Measurements from ENCODE around the gene CPED1. TPM values are rescaled to one million over a fixed set of nuclear protein-coding genes. Genes with fewer than 3 reads are reported as not detected.
"Not testable (repeated sequence)": the region's sequence is repeated elsewhere in the genome, so short reads cannot be mapped to it uniquely, and the experiment has no call there.

Gene CPED1
- total and polyA plus RNA-seq, 2 donors (not counting 1 experiment from before 2014, with no cell fraction given): 70.2 to 196 TPM

DNA sequence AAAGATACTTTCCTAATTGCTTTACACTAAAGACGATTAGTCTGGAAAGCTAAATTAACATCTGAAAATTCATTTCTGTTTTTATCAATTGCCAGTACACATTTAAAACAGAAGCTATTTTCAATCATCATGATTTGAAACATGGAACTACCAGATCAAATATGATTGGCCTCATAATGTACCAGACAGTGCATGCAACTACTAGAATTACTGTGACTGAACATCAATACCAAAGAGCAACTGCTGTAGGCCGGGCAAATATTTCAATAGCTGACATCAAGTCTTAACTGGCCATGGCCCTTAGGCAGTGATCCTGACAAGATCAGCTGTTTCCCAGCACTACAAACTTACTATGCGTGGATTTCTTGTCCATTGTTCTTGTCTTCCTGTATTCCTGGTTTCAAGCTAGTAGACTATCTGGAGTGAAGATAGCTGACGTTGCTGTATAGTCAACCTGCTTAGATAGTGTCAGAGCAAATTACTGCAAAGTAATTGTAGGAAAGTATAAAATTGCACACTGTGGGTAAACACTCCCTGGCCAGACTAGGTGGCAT is 318.6 kb downstream of the CPED1 start:
- no peaks in the 10 kb centered on the region for H3K9me3 ChIP-seq (ENCODE audit: control insufficient read depth, insufficient read depth, low read depth, low read length)
- no peak for DNase-seq (ENCODE audit: low read depth in 2 of 2)

DNA sequence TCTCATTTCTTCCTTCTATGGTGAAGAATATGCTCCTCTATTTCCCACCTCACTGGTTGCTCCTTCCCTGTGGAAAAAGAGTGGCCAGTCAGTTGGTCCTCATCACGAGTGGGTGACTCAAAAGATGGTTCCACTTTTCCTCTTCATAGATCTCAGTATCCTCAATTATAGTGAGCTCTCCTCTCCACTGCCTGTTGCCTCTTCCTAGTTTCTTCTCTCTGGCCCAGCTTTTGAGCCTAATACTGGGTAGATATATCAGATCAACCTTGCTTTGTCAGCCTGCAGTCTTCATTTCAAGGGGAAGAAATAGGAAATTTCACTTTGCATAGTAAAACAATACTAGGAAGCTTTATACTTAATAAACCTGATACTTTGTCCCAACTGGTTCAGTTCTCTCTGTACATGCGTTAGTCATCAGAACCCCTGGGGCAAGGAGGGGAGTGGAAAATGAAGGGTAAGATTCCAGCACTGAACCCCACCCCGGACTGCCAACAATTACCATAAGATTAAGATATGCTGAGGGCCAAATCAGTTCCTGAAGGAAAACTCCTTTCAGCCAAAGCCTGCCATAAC is 324.8 kb downstream of the CPED1 start:
- no peaks in the 10 kb centered on the region for H3K79me2 ChIP-seq (ENCODE audit: control insufficient read depth, insufficient read depth, low read length)
- H3K36me3 ChIP-seq (ENCODE audit: control insufficient read depth, insufficient read depth, low read length): no peaks in the 10 kb centered on the region
- H3K27ac ChIP-seq (ENCODE audit: insufficient read depth, low read length): no peak overlapping the region
- H3K4me2 ChIP-seq (ENCODE audit: extremely low read depth, insufficient read depth, low read length): no peak overlapping the region
- no peak overlapping the region for H2AFZ ChIP-seq (ENCODE audit: low read length)
- no peaks in the 10 kb centered on the region for H4K20me1 ChIP-seq (ENCODE audit: control insufficient read depth, extremely low read depth, insufficient read depth, low read length)
- DNase-seq (ENCODE audit: low read depth in 2 of 2): no peak
- TF ChIP-seq, protein P1, sequence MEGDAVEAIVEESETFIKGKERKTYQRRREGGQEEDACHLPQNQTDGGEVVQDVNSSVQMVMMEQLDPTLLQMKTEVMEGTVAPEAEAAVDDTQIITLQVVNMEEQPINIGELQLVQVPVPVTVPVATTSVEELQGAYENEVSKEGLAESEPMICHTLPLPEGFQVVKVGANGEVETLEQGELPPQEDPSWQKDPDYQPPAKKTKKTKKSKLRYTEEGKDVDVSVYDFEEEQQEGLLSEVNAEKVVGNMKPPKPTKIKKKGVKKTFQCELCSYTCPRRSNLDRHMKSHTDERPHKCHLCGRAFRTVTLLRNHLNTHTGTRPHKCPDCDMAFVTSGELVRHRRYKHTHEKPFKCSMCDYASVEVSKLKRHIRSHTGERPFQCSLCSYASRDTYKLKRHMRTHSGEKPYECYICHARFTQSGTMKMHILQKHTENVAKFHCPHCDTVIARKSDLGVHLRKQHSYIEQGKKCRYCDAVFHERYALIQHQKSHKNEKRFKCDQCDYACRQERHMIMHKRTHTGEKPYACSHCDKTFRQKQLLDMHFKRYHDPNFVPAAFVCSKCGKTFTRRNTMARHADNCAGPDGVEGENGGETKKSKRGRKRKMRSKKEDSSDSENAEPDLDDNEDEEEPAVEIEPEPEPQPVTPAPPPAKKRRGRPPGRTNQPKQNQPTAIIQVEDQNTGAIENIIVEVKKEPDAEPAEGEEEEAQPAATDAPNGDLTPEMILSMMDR (conservative IDR thresholded peaks at IDR 0.05 in 1 of 2, IDR thresholded peaks at IDR 0.05 in 1 of 2; ENCODE audit: low read depth in 1 of 2, low read length in 2 of 2): no peak
- H3K4me1 ChIP-seq (ENCODE audit: control insufficient read depth, extremely low read depth, insufficient read depth, low read length): peaks cover 3% of the 10 kb centered on the region
- no peaks in the 10 kb centered on the region for H3K9me3 ChIP-seq (ENCODE audit: control insufficient read depth, insufficient read depth, low read depth, low read length)
- H3K9ac ChIP-seq (ENCODE audit: insufficient read depth, low read length): no peak overlapping the region
- H3K4me3 ChIP-seq (replicated peaks in 1 of 4; ENCODE audit: control extremely low read depth in 1 of 4, insufficient read depth in 1 of 4, low read depth in 3 of 4, low read length in 4 of 4): no peak overlapping the region
- no peaks in the 10 kb centered on the region for H3K27me3 ChIP-seq (ENCODE audit: control insufficient read depth, insufficient read depth, low read length)

More for the DNA sequence above, 318.6 kb downstream of the CPED1 start:
- no peak overlapping the region for H2AFZ ChIP-seq (ENCODE audit: low read length)
- H3K4me1 ChIP-seq (ENCODE audit: control insufficient read depth, extremely low read depth, insufficient read depth, low read length): peaks cover 7% of the 10 kb centered on the region
- no peak for TF ChIP-seq EZH2 (IDR thresholded peaks at IDR 0.05; ENCODE audit: low read length, missing control alignments)
- TF ChIP-seq, protein P1 (conservative IDR thresholded peaks at IDR 0.05 in 1 of 2, IDR thresholded peaks at IDR 0.05 in 1 of 2; ENCODE audit: low read depth in 1 of 2, low read length in 2 of 2): no peak
- no peak overlapping the region for H3K27ac ChIP-seq (ENCODE audit: insufficient read depth, low read length)
- no peaks in the 10 kb centered on the region for H3K27me3 ChIP-seq (ENCODE audit: control insufficient read depth, insufficient read depth, low read length)
- no peaks in the 10 kb centered on the region for H4K20me1 ChIP-seq (ENCODE audit: control insufficient read depth, extremely low read depth, insufficient read depth, low read length)
- no peak overlapping the region for H3K4me3 ChIP-seq (replicated peaks in 1 of 4; ENCODE audit: control extremely low read depth in 1 of 4, insufficient read depth in 1 of 4, low read depth in 3 of 4, low read length in 4 of 4)
- H3K4me2 ChIP-seq (ENCODE audit: extremely low read depth, insufficient read depth, low read length): no peak overlapping the region
- H3K9ac ChIP-seq (ENCODE audit: insufficient read depth, low read length): no peak overlapping the region
- no peaks in the 10 kb centered on the region for H3K79me2 ChIP-seq (ENCODE audit: control insufficient read depth, insufficient read depth, low read length)
- H3K36me3 ChIP-seq (ENCODE audit: control insufficient read depth, insufficient read depth, low read length): no peaks in the 10 kb centered on the region

DNA sequence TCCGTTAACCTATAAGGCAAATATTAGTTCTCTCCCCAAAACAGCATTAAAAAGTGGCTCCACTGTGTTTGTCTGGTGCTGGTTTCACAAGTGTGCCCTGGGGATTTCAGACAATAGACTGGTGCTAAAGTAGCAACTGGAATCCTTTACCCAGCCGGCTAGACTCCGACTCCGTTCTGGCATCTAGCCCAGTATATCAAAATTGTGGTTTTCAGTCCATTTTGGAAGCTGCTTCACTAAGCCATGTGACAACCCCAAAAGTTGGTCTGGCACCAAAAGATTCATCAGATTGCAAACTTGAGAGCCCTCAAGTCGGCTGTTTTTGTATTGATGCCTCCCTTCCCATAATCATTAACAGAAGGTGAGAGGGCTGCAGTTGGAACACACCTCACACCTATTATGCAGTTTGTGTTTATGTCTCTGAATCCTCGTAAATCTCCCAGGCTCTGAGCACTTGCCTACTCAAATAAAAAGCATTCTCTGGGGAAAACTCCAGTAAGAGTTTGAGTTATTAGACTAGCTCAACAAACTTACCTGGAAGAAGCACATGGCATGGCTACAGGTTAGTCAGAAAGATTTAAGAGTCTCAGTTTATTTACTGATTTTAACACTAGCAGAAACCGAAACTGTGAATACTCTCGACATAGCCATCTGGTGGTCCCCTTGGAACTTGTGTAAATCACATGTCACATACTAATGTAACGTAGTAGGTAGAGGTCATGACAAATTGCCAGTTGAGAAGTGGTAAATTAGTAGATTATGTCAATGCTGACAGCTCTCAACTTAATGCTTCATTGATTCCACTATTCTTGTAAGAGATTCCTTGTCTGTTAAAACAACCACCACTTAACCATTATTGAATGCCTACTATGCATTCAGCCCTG is 325.5 kb downstream of the CPED1 start:
- Histone ChIP-seq H4K20me1 (ENCODE audit: control insufficient read depth, extremely low read depth, insufficient read depth, low read length) (no peaks in the 10 kb centered on the region), H2AFZ (ENCODE audit: low read length) (no peak overlapping the region), H3K36me3 (ENCODE audit: control insufficient read depth, insufficient read depth, low read length) (no peaks in the 10 kb centered on the region), H3K4me2 (ENCODE audit: extremely low read depth, insufficient read depth, low read length) (peak overlapping the region; percentile 1), H3K9ac (ENCODE audit: insufficient read depth, low read length) (no peak overlapping the region), H3K27me3 (ENCODE audit: control insufficient read depth, insufficient read depth, low read length) (no peaks in the 10 kb centered on the region), H3K9me3 (ENCODE audit: control insufficient read depth, insufficient read depth, low read depth, low read length) (no peaks in the 10 kb centered on the region), H3K4me1 (ENCODE audit: control insufficient read depth, extremely low read depth, insufficient read depth, low read length) (peaks cover 3% of the 10 kb centered on the region), H3K27ac (ENCODE audit: insufficient read depth, low read length) (no peak overlapping the region), H3K79me2 (ENCODE audit: control insufficient read depth, insufficient read depth, low read length) (no peaks in the 10 kb centered on the region), H3K4me3 (replicated peaks in 1 of 4; ENCODE audit: control extremely low read depth in 1 of 4, insufficient read depth in 1 of 4, low read depth in 3 of 4, low read length in 4 of 4) (no peak overlapping the region)
- TF ChIP-seq, protein P1 (conservative IDR thresholded peaks at IDR 0.05 in 1 of 2, IDR thresholded peaks at IDR 0.05 in 1 of 2; ENCODE audit: low read depth in 1 of 2, low read length in 2 of 2): no peak
- no peak for TF ChIP-seq EZH2 (IDR thresholded peaks at IDR 0.05; ENCODE audit: low read length, missing control alignments)
- DNase-seq (ENCODE audit: low read depth in 2 of 2): peak; percentile 41 to 73

DNA sequence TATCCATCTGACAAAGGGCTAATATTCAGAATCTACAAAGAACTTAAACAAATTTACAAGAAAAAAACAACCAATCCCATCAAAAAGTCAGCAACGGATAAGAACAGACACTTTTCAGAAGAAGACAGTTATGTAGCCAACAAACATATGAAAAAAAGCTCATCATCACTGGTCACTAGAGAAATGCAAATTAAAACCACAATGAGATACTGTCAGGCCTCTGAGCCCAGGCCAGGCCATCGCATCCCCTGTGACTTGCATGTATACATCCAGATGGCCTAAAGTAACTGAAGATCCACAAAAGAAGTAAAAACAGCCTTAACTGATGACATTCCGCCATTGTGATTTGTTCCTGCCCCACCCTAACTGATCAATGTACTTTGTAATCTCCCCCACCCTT is 326.7 kb downstream of the CPED1 start:
- not testable (repeated sequence) for H3K9ac ChIP-seq (ENCODE audit: insufficient read depth, low read length); H3K4me1 ChIP-seq (ENCODE audit: control insufficient read depth, extremely low read depth, insufficient read depth, low read length); DNase-seq (ENCODE audit: low read depth in 2 of 2); H3K9me3 ChIP-seq (ENCODE audit: control insufficient read depth, insufficient read depth, low read depth, low read length); H2AFZ ChIP-seq (ENCODE audit: low read length); H3K4me3 ChIP-seq (replicated peaks in 1 of 4; ENCODE audit: control extremely low read depth in 1 of 4, insufficient read depth in 1 of 4, low read depth in 3 of 4, low read length in 4 of 4); H4K20me1 ChIP-seq (ENCODE audit: control insufficient read depth, extremely low read depth, insufficient read depth, low read length); H3K27ac ChIP-seq (ENCODE audit: insufficient read depth, low read length); H3K27me3 ChIP-seq (ENCODE audit: control insufficient read depth, insufficient read depth, low read length); H3K4me2 ChIP-seq (ENCODE audit: extremely low read depth, insufficient read depth, low read length); H3K36me3 ChIP-seq (ENCODE audit: control insufficient read depth, insufficient read depth, low read length); H3K79me2 ChIP-seq (ENCODE audit: control insufficient read depth, insufficient read depth, low read length)

Data from fibroblast of lung (primary cell).